HG02973 (cell line): Measurements from ENCODE around the gene ADAMTS7.
"Not testable (repeated sequence)": the region's sequence is repeated elsewhere in the genome, so short reads cannot be mapped to it uniquely, and the experiment has no call there.

Experiments used
- ATAC-seq: cut with Tn5 transposase; IDR thresholded peaks from one replicate; pipeline ENCODE4 v1.9.1; 2021; ENCODE audit warnings: moderate library complexity; ENCODE audit not compliant: unreplicated experiment

The ADAMTS7 gene

DNA sequence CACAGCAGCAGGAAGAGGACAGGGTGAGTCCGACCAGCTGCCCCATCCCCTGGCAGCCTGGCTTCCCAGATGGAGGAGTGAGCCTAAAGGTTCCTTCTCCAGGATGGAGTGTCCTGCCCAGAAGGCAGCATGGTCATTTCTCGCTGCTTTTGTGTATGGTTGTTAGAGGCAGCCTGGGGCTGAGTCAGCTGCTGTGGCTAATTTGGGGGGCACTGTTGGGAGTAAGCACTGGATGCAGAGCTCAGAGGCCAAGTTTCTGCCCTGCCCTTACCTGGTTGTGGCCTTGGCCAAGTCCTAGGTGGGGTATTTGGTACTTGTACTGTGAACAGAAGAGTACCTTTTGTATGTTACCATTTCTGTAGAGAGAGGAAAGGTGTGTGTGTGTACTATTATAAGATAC lies 78.6 kb downstream of the ADAMTS7 start:
- ATAC-seq, result no peak

DNA sequence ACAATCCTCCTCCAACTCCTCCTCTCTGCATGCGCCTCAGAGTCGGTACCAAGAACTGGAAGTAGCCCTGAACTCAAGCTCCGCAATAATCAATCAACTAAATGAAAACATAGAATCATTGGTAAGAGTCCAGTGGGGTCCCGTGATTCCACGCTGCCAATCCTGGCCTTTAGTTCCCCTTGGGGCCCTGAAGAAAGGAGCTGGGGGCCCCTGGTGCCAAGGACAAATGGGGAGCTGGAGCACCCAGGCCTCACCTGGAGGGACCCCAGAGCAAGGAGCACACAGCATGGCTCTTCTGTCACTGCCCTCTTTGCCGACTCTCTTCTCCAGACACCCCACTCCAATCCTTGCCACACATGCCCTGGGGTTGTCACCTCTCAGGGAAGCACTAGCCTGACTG lies 80.3 kb downstream of the ADAMTS7 start:
- no peak for ATAC-seq

DNA sequence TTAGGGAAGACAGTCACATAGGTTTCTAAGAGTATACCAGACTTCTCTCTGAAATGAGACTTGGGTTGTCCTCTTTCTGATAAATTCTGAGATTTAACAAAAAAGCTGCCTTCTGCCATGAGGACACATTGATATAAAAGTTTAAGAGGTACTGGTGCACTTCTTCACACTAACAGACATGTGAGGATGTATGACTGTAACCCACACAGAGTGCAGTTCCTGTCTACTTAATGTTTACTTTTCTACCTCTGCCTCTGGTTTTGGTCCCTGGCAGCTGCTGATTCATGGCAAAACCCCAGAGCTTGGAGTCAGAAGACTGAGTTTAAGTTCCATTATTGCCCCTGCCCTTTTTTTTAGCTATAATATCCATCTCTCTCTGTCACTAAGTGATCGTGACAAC lies 82.8 kb downstream of the ADAMTS7 start:
- ATAC-seq, result not testable (repeated sequence)

DNA sequence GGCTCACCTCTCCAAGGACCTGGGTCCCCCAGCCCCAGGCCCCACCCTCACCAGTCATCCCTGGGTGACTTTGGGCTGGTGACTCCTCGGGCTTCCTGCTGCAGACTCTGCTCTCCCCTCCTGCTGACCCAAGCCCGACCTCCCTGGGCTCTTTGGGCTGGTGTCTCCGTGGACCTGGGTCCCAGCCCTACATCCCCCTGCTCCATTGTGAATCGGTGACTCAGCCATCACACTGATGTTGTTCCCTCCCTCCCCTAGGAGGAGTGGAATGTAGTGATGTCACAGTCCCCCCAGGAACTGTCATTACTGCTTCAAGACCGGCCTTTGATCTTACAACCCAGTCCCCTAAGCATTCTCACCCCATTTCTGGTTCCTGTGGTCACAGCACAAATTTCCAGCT lies 83.7 kb downstream of the ADAMTS7 start:
- no peak for ATAC-seq

- ATAC-seq, result no peak
Measured at GRCh38 chr15:78726870-78727551, 84.3 kb downstream of the ADAMTS7 start.

- ATAC-seq, result not testable (repeated sequence)
Measured at GRCh38 chr15:78719819-78720450, 91.3 kb downstream of the ADAMTS7 start.

GRCh38 chr15:78718837-78719236 lies 92.4 kb downstream of the ADAMTS7 start:
- no peak for ATAC-seq

- ATAC-seq, result no peak
Measured at GRCh38 chr15:78717956-78718656, 93.2 kb downstream of the ADAMTS7 start.

- no peak for ATAC-seq
Measured at GRCh38 chr15:78716651-78717050, 94.6 kb downstream of the ADAMTS7 start.

- ATAC-seq, result no peak
Measured at GRCh38 chr15:78715930-78716329, 95.3 kb downstream of the ADAMTS7 start.

- ATAC-seq, result no peak
Measured at GRCh38 chr15:78715434-78715833, 95.8 kb downstream of the ADAMTS7 start.

GRCh38 chr15:78714890-78715289 lies 96.4 kb downstream of the ADAMTS7 start:
- no peak for ATAC-seq

DNA sequence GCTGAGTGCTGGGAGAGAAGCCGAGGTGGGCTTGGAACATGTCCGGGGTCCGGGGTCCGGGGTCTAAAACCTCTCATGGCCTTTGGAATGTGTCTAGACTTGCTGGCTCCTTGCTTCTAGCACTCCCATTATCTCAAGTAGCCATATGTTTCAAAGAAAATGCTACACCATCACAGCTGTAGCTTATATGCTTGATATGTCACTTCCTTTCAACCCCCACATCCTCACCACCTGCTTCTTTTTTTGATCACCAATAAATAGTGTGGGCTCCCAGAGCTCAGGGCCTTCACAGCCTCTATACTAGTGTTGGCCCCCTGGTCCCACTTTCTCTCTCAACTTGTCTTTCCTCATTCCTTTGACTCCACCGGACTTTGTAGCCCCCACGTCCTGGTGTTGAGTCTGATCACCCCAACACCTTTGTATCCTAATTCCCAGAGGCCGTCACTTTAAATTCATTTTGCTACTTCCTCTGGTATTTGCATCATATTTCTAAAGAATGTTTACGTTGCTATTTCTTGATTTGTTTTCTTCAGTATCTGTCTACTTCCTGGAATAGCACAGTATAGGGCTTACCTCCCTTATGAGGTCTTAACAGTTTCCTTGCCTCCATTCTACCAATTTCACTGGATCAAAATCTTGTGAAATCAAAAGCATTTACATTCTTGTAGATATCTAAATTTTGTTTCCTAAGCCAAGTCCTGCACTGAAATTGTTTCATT lies 98.3 kb downstream of the ADAMTS7 start:
- ATAC-seq, result no peak

GRCh38 chr15:78711638-78712037 lies 99.6 kb downstream of the ADAMTS7 start:
- no peak for ATAC-seq

DNA sequence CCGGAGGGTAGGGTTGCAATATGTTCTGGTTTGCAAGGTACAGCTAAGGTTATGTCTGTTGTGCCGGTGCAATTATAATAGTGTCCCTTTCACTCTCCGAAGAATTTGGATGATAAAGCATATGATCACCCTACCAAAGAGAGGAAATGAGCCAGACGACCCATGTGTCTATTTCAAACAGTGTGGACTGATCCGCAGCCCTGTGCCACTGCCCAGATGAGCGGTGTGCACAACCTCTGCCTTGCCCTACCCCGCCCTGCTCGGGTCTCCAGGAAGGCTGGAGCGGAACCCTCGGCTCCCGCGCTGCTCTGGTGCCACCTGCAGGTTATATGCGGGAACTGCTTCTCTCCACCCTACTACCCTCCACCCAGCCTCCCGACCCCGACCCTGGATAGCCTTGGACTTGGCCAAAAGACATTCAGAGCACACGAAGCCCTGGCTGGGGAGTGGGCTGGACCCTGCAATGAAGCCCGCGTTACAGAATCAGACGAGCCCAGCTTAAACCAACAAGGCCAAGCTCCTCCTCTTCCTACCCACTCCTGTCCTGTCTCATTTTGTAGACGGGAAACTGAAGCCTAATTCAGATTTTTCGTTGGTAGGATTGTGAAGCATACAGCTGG lies 101.9 kb downstream of the ADAMTS7 start:
- peak; percentile 65 for ATAC-seq
